Left kidney (tissue), 2 donors: ENCODE data around the gene HMOX1. TPM values are rescaled to one million over a fixed set of nuclear protein-coding genes. Genes with fewer than 3 reads are reported as not detected.

Experiments
- DNase-seq: peaks from one replicate; pipeline ENCODE4 v3.0.0-alpha.2; 2013
- polyA plus RNA-seq: library from polyadenylated mRNA; unstranded; fragments of 120-200 nt; gene quantifications from one replicate; pipeline ENCODE4 v1.2.1, GENCODE V29; 2013; ENCODE audit not compliant: insufficient read length

Gene HMOX1
- polyA plus RNA-seq, 1 donor: 50.6 TPM

- DNase-seq: no peak
These were observed 21.0 kb downstream of the HMOX1 start for GRCh38 chr22:35401863-35402262.

GRCh38 chr22:35403356-35403755 is 22.5 kb downstream of the HMOX1 start:
- no peak for DNase-seq

GRCh38 chr22:35404176-35404575 is 23.3 kb downstream of the HMOX1 start:
- DNase-seq: no peak

- DNase-seq: no peak
These were observed 25.5 kb downstream of the HMOX1 start for GRCh38 chr22:35406443-35406842.

GRCh38 chr22:35407362-35407761 is 26.5 kb downstream of the HMOX1 start:
- DNase-seq: no peak

GRCh38 chr22:35409783-35410662 is 29.1 kb downstream of the HMOX1 start:
- DNase-seq: no peak

GRCh38 chr22:35410663-35411034 is 29.8 kb downstream of the HMOX1 start:
- no peak for DNase-seq

- DNase-seq: no peak
These were observed 30.2 kb downstream of the HMOX1 start for GRCh38 chr22:35411102-35411501.

GRCh38 chr22:35413624-35414023 is 32.7 kb downstream of the HMOX1 start:
- no peak for DNase-seq

GRCh38 chr22:35417606-35418005 is 36.7 kb downstream of the HMOX1 start:
- DNase-seq: no peak

GRCh38 chr22:35418088-35418487 is 37.2 kb downstream of the HMOX1 start:
- no peak for DNase-seq

- no peak for DNase-seq
These were observed 37.8 kb downstream of the HMOX1 start for GRCh38 chr22:35418731-35419130.

- no peak for DNase-seq
These were observed 38.9 kb downstream of the HMOX1 start for GRCh38 chr22:35419756-35420155.

- DNase-seq: no peak
These were observed 40.2 kb downstream of the HMOX1 start for GRCh38 chr22:35421121-35421520.

GRCh38 chr22:35422145-35422544 is 41.2 kb downstream of the HMOX1 start:
- no peak for DNase-seq

GRCh38 chr22:35422936-35423335 is 42.0 kb downstream of the HMOX1 start:
- DNase-seq: no peak

GRCh38 chr22:35424081-35424480 is 43.2 kb downstream of the HMOX1 start:
- DNase-seq: no peak

GRCh38 chr22:35424761-35425160 is 43.9 kb downstream of the HMOX1 start:
- no peak for DNase-seq

GRCh38 chr22:35425546-35425945 is 44.6 kb downstream of the HMOX1 start:
- DNase-seq: no peak

GRCh38 chr22:35425971-35426800 is 45.3 kb downstream of the HMOX1 start:
- DNase-seq: peak; percentile 20

GRCh38 chr22:35426801-35427140 is 45.9 kb downstream of the HMOX1 start:
- no peak for DNase-seq

- peak; percentile 74 for DNase-seq
These were observed 50.0 kb downstream of the HMOX1 start for GRCh38 chr22:35430897-35431322.

GRCh38 chr22:35431483-35432227 is 50.8 kb downstream of the HMOX1 start:
- no peak for DNase-seq
